GM12873 (cell line): ENCODE results near the gene NTM.

Experiments used
- CTCF ChIP-seq: IDR thresholded peaks from 2 replicates; pipeline ENCODE4 v1.5.1; 2012; ENCODE audit warnings: low read depth, mild to moderate bottlenecking, moderate library complexity, low read length, control low read depth; ENCODE audit not compliant: insufficient read depth; ENCODE audit errors: missing control alignments

The NTM gene

GRCh38 chr11:131667566-131667965 is 297.2 kb downstream of the NTM start:
- TF ChIP-seq CTCF = no peak

- peak; percentile 84 for TF ChIP-seq CTCF
Measured at GRCh38 chr11:131668500-131669400, 298.3 kb downstream of the NTM start.

GRCh38 chr11:131669401-131669780 is 299.0 kb downstream of the NTM start:
- TF ChIP-seq CTCF = no peak

- no peak for TF ChIP-seq CTCF
Measured at GRCh38 chr11:131670876-131671275, 300.5 kb downstream of the NTM start.

GRCh38 chr11:131671320-131671719 is 300.9 kb downstream of the NTM start:
- no peak for TF ChIP-seq CTCF

- TF ChIP-seq CTCF = no peak
Measured at GRCh38 chr11:131671734-131672133, 301.3 kb downstream of the NTM start.

GRCh38 chr11:131672191-131672590 is 301.8 kb downstream of the NTM start:
- no peak for TF ChIP-seq CTCF
